Measurements from ENCODE around the gene PAX2. TPM values are rescaled to one million over a fixed set of nuclear protein-coding genes. Genes with fewer than 3 reads are reported as not detected.
A peak's percentile ranks its signal among the peaks of the same experiment; 100 is the strongest.

PAX2 gene
- total and polyA plus RNA-seq, 2 donors from 2014 or later, result 28.3 to 102 TPM

DNA sequence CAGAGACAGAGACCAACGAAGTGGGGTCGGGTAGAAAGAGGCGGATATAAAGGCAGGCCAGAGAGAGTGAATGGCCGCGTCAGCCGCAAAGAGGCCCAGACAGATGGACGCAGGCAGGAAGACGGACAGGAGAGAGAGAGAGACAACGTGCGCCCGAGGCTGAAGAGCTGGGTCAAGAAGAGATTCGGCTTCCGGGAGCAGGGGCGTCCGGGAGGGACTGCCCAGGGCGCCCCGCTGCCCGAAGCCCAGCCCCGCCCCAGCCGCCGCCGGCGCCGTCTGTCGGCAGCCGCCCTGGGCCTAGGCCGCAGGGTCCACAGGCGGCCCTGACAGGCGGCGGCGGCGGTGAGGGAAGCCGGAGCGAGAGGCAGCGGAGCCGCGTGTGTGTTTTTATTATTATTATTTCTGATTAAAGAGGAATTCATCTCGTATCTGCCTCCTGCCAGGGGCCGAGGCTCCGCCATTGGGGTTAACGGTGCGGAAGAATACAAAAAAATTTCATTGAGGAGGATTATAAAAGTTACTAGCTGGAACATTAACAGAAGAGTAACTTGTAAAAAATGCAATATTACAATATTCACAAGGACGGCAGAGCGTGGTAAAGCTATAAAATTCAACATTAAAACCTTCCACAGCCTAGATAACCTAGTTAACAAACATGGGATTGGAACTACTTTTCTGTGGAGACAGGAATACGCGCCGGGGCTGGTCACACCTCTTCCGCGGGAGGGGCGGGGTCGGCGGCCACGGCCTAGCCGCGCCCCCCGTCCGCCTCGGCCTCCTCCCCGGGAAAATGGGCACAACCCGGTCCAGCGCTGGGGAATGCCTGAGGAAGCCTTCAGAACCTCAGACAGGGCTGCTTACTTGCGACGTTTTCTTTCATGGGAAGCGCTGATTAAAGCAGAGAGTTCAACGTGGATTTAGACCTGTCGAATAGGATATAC lies 29.7 kb upstream of the PAX2 start:
- H3K9me3 ChIP-seq (ENCODE audit: control insufficient read depth in 2 of 3, insufficient read depth in 1 of 3, low read length in 3 of 3), result no peaks in the 10 kb centered on the region
- no peak overlapping the region for H3K4me3 ChIP-seq (ENCODE audit: low read length in 3 of 3)
- TF ChIP-seq, protein P1, sequence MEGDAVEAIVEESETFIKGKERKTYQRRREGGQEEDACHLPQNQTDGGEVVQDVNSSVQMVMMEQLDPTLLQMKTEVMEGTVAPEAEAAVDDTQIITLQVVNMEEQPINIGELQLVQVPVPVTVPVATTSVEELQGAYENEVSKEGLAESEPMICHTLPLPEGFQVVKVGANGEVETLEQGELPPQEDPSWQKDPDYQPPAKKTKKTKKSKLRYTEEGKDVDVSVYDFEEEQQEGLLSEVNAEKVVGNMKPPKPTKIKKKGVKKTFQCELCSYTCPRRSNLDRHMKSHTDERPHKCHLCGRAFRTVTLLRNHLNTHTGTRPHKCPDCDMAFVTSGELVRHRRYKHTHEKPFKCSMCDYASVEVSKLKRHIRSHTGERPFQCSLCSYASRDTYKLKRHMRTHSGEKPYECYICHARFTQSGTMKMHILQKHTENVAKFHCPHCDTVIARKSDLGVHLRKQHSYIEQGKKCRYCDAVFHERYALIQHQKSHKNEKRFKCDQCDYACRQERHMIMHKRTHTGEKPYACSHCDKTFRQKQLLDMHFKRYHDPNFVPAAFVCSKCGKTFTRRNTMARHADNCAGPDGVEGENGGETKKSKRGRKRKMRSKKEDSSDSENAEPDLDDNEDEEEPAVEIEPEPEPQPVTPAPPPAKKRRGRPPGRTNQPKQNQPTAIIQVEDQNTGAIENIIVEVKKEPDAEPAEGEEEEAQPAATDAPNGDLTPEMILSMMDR (IDR thresholded peaks at IDR 0.05; ENCODE audit: borderline replicate concordance, extremely low read depth, insufficient read depth), result no peak
- FAIRE-seq (no peak), DNase-seq (peak in 1 of 5 donors; percentile 47)
- no peak overlapping the region for H3K27ac ChIP-seq (ENCODE audit: low read depth in 2 of 2, low read length in 2 of 2)
- H3K27me3 ChIP-seq (ENCODE audit: control insufficient read depth, insufficient read depth, low read length), result peaks cover 25% of the 10 kb centered on the region
- H3K9ac ChIP-seq (ENCODE audit: low read length in 3 of 3), result no peak overlapping the region
- no peaks in the 10 kb centered on the region for H3K4me1 ChIP-seq (ENCODE audit: control insufficient read depth in 2 of 3, insufficient read depth in 2 of 3, low read depth in 1 of 3, low read length in 3 of 3)
- intact Hi-C loops (cut with DNase I), result no loop called here
- H3K36me3 ChIP-seq (ENCODE audit: control insufficient read depth in 2 of 3, insufficient read depth in 3 of 3, low read length in 3 of 3), result no peaks in the 10 kb centered on the region

DNA sequence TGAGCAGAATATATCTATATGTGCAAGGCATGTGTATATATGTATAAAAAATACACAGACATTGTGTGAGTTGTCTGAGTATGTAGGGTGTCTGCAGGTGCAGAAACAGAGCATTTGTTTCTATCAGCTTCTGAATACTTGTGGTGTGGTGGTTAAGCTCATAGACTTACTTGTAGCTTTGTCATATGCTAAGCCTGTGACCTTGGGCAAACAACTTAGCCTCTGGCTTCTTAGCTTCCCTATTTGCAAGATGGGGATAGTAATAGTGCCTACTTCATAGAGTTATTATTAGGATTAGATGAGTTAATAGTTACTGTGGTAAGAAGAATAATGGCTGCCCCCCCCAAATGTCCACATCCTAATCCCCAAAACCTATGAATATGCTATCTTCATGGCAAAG lies 28.2 kb upstream of the PAX2 start:
- H3K9me3 ChIP-seq (ENCODE audit: control insufficient read depth in 2 of 3, insufficient read depth in 1 of 3, low read length in 3 of 3), result no peaks in the 10 kb centered on the region
- intact Hi-C loops (cut with DNase I), result no loop called here
- TF ChIP-seq, protein P1 (IDR thresholded peaks at IDR 0.05; ENCODE audit: borderline replicate concordance, extremely low read depth, insufficient read depth), result no peak
- no peak overlapping the region for H3K9ac ChIP-seq (ENCODE audit: low read length in 3 of 3)
- DNase-seq (no peak), FAIRE-seq (no peak)
- H3K4me3 ChIP-seq (ENCODE audit: low read length in 3 of 3), result no peak overlapping the region
- H3K27ac ChIP-seq (ENCODE audit: low read depth in 2 of 2, low read length in 2 of 2), result no peak overlapping the region
- no peaks in the 10 kb centered on the region for H3K36me3 ChIP-seq (ENCODE audit: control insufficient read depth in 2 of 3, insufficient read depth in 3 of 3, low read length in 3 of 3)
- H3K4me1 ChIP-seq (ENCODE audit: control insufficient read depth in 2 of 3, insufficient read depth in 2 of 3, low read depth in 1 of 3, low read length in 3 of 3), result no peaks in the 10 kb centered on the region
- H3K27me3 ChIP-seq (ENCODE audit: control insufficient read depth, insufficient read depth, low read length), result peaks cover 17% of the 10 kb centered on the region

DNA sequence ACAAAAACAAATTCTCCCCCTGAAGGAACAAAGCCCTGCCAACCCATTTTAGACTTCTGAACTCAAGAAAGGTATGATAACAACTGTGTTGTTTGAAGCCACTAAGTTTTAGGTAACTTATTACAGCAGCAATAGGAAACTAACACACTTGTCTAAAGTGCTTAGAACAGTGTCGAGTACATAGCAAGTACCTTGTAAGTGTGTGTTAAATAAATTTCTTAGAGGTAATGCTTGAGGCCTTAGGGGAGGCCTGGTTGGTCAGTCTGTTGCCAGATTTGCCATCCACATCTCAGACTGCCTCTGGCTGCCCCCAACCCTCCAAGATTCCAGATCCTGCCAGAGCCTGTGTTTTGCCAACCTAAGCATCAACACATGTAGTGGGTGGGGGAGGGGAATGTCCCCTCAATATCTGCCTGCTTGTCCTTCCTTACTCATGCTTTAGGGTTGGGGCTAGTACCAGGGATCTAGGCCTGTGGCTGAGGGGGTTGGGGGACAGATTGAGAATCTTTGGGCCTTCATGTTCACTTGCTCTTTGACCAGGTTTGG lies 27.1 kb upstream of the PAX2 start:
- H3K4me1 ChIP-seq (ENCODE audit: control insufficient read depth in 2 of 3, insufficient read depth in 2 of 3, low read depth in 1 of 3, low read length in 3 of 3), result no peaks in the 10 kb centered on the region
- H3K27ac ChIP-seq (ENCODE audit: low read depth in 2 of 2, low read length in 2 of 2), result no peak overlapping the region
- no peak overlapping the region for H3K4me3 ChIP-seq (ENCODE audit: low read length in 3 of 3)
- no peaks in the 10 kb centered on the region for H3K36me3 ChIP-seq (ENCODE audit: control insufficient read depth in 2 of 3, insufficient read depth in 3 of 3, low read length in 3 of 3)
- no peak for FAIRE-seq
- H3K27me3 ChIP-seq (ENCODE audit: control insufficient read depth, insufficient read depth, low read length), result peaks cover 19% of the 10 kb centered on the region
- no peak for DNase-seq
- no peaks in the 10 kb centered on the region for H3K9me3 ChIP-seq (ENCODE audit: control insufficient read depth in 2 of 3, insufficient read depth in 1 of 3, low read length in 3 of 3)
- intact Hi-C loops (cut with DNase I), result no loop called here
- H3K9ac ChIP-seq (ENCODE audit: low read length in 3 of 3), result no peak overlapping the region
- TF ChIP-seq, protein P1 (IDR thresholded peaks at IDR 0.05; ENCODE audit: borderline replicate concordance, extremely low read depth, insufficient read depth), result no peak
